Lung (tissue), 12 donors: Measurements from ENCODE around the gene LMTK2. TPM values are rescaled to one million over a fixed set of nuclear protein-coding genes. Genes with fewer than 3 reads are reported as not detected.

Experiments used
- ATAC-seq: fragments of 200-7000 bp; cut with Tn5 transposase; one replicate; pipeline ENCODE4 v1.9.1; 2020; ENCODE audit warnings: moderate number of reproducible peaks; ENCODE audit not compliant: insufficient read depth, low FRiP score
- DNase-seq, 3 donors: peaks; one replicate each; pipeline ENCODE4 v3.0.0-alpha.2; 2013 to 2017
- H3K27ac ChIP-seq, 2 donors: one replicate each; pipeline ENCODE4 v1.5.1; 2013; ENCODE audit warnings: mild to moderate bottlenecking in 2 of 2, moderate library complexity in 2 of 2, control low read depth in 1 of 2, inconsistent platforms in 1 of 2, low read depth in 1 of 2, low read length in 1 of 2
- H3K27me3 ChIP-seq, 3 donors: one replicate each; pipeline ENCODE4 v1.5.1; 2013; ENCODE audit warnings: low read length in 2 of 3; ENCODE audit not compliant: control insufficient read depth in 3 of 3, insufficient read depth in 3 of 3
- H3K36me3 ChIP-seq, 4 donors: one replicate each; pipeline ENCODE4 v1.5.1; 2013; ENCODE audit warnings: low read length in 4 of 4, mild to moderate bottlenecking in 1 of 4, moderate library complexity in 1 of 4; ENCODE audit not compliant: control insufficient read depth in 4 of 4, insufficient read depth in 4 of 4
- H3K4me1 ChIP-seq, 5 donors: one replicate each; pipeline ENCODE4 v1.5.1; 2013; ENCODE audit warnings: low read length in 5 of 5, mild to moderate bottlenecking in 2 of 5, moderate library complexity in 1 of 5; ENCODE audit not compliant: control insufficient read depth in 5 of 5, insufficient read depth in 5 of 5
- H3K4me3 ChIP-seq: one replicate; pipeline ENCODE4 v1.5.1; 2013; ENCODE audit warnings: mild to moderate bottlenecking, control low read depth, moderate library complexity
- H3K9ac ChIP-seq, 2 donors: one replicate each; pipeline ENCODE4 v1.5.1; 2013; ENCODE audit warnings: low read length in 2 of 2, control low read depth in 1 of 2; ENCODE audit not compliant: insufficient read depth in 1 of 2
- H3K9me3 ChIP-seq, 4 donors: one replicate each; pipeline ENCODE4 v1.5.1; 2013; ENCODE audit warnings: low read length in 3 of 4, mild to moderate bottlenecking in 1 of 4, moderate library complexity in 1 of 4; ENCODE audit not compliant: control insufficient read depth in 4 of 4, insufficient read depth in 3 of 4
- CTCF ChIP-seq: IDR thresholded peaks from 2 replicates; pipeline ENCODE4 v1.5.1; 2012; ENCODE audit warnings: mild to moderate bottlenecking; ENCODE audit errors: control extremely low read depth, extremely low read depth
- WGBS, 2 donors: extraction: QIAGEN DNeasy Blood & Tissue Kit; methylation state at CpG; one replicate each; pipeline ENCODE4 v1.1.7; 2013; 5-methylcytosine and 5-hydroxymethylcytosine counted together
- polyA plus RNA-seq, 2 donors: library from polyadenylated mRNA; stranded (reverse); fragments of 200-250 nt; gene quantifications; one replicate each; pipeline ENCODE4 v1.2.1, GENCODE V29; 2013
- total RNA-seq, 2 donors: library from RNA; depleted of rRNA in 1 of 2; stranded (reverse); fragments of >200 nt in 1 of 2; gene quantifications; one replicate each; pipeline ENCODE4 v1.2.1, GENCODE V29; 2014 to 2021
- donor health status: control.
- donor health status: control.
- donor health status: Bipolar disorder and iron deficiency.
- donor health status: healthy.
- donor health status: DM: yes; HTN: yes; CAD: no.

Gene LMTK2
- total and polyA plus RNA-seq, 4 donors: 6.6 to 25.8 (median 15.7) TPM

GRCh38 chr7:98203261-98203963, 96.8 kb downstream of the LMTK2 start:
- ATAC-seq (no peak), DNase-seq (no peak)
- H3K36me3 ChIP-seq: peaks cover 0 to 30% (median 0%) of the 10 kb centered on the region in 4 donors
- TF ChIP-seq CTCF: no peak
- H3K4me3 ChIP-seq: no peak overlapping the region
- H3K27ac ChIP-seq: no peak overlapping the region
- no peak overlapping the region for H3K9ac ChIP-seq
- no peaks in the 10 kb centered on the region for H3K9me3 ChIP-seq
- WGBS, 2 donors: 91 to 94% methylated on average over 28 of the region's 28 CpGs
- peaks cover 0 to 3% (median 0%) of the 10 kb centered on the region in 5 donors for H3K4me1 ChIP-seq
- no peaks in the 10 kb centered on the region for H3K27me3 ChIP-seq

- peaks cover 0 to 30% (median 0%) of the 10 kb centered on the region in 4 donors for H3K36me3 ChIP-seq
- no peak overlapping the region for H3K4me3 ChIP-seq
- H3K27ac ChIP-seq: no peak overlapping the region
- ATAC-seq (no peak), DNase-seq (no peak)
- H3K4me1 ChIP-seq: peaks cover 0 to 3% (median 0%) of the 10 kb centered on the region in 5 donors
- no peaks in the 10 kb centered on the region for H3K9me3 ChIP-seq
- no peaks in the 10 kb centered on the region for H3K27me3 ChIP-seq
- WGBS, 2 donors: 98% methylated on average over 18 of the region's 18 CpGs
- no peak for TF ChIP-seq CTCF
- H3K9ac ChIP-seq: no peak overlapping the region
Measured at GRCh38 chr7:98203964-98204605, 97.4 kb downstream of the LMTK2 start.

- H3K27me3 ChIP-seq: no peaks in the 10 kb centered on the region
- H3K36me3 ChIP-seq: peaks cover 0 to 32% (median 0%) of the 10 kb centered on the region in 4 donors
- 73 to 91% methylated on average over 11 of the region's 11 CpGs for WGBS, 2 donors
- H3K9me3 ChIP-seq: no peaks in the 10 kb centered on the region
- H3K27ac ChIP-seq: no peak overlapping the region
- TF ChIP-seq CTCF: no peak
- no peak for DNase-seq
- ATAC-seq: no peak
- no peak overlapping the region for H3K4me3 ChIP-seq
- H3K9ac ChIP-seq: no peak overlapping the region
- peaks cover 0 to 3% (median 0%) of the 10 kb centered on the region in 5 donors for H3K4me1 ChIP-seq
Measured at GRCh38 chr7:98204670-98205069, 98.0 kb downstream of the LMTK2 start.
